Endothelial cell of umbilical vein (primary cell): Measurements from ENCODE around the gene INPP5A. TPM values are rescaled to one million over a fixed set of nuclear protein-coding genes. Genes with fewer than 3 reads are reported as not detected.

ENCODE experiments used
- BruUV-seq: library from RNA; stranded (reverse); fragments of 400-500 nt; replicated peaks from 2 replicates; lab custom pipeline; 2021; lab: Mats Ljungman, UMichigan
- CTCF ChIA-PET: fragments of 300-600, 350-600 bp; sonication (Branson Sonifier 250); formaldehyde crosslinking; loops from one replicate; lab custom pipeline; 2021; ENCODE audit warnings: antibody characterized with exemption, inconsistent platforms; lab: Charles Lee
- POLR2A ChIA-PET: fragments of 300-600, 350-600 bp; sonication (Branson Sonifier 250); formaldehyde crosslinking; loops from one replicate; lab custom pipeline; 2021; ENCODE audit warnings: antibody characterized with exemption, inconsistent platforms; lab: Charles Lee
- DNase-seq: peaks from one replicate; pipeline ENCODE4 v3.0.0-alpha.2; 2011; ENCODE audit warnings: low read depth, low spot score
- FAIRE-seq: peaks from 2 replicates; lab custom pipeline; 2011; peaks lifted over from hg19 to GRCh38; lab: Jason Lieb, UNC
- H2AFZ ChIP-seq: 2 replicates; pipeline ENCODE4 v1.6.0; 2012; ENCODE audit warnings: low read depth, low read length, control low read depth, inconsistent platforms
- H3K27ac ChIP-seq: 2 replicates; pipeline ENCODE4 v1.5.1; 2011; ENCODE audit warnings: low read depth, mild to moderate bottlenecking, control low read depth, low read length, moderate library complexity; ENCODE audit not compliant: insufficient read depth
- H3K27me3 ChIP-seq, 2 experiments: 2 replicates each; pipeline versions ENCODE4 v1.6.0 to v1.6.1; 2011; ENCODE audit warnings: low read length in 2 of 2, mixed read lengths in 1 of 2; ENCODE audit not compliant: control insufficient read depth in 2 of 2, insufficient read depth in 2 of 2
- H3K36me3 ChIP-seq, 2 experiments: 2 replicates in 1 of 2; 3 replicates in 1 of 2; pipeline ENCODE4 v1.5.1; 2011; ENCODE audit warnings: low read length in 2 of 2, mild to moderate bottlenecking in 1 of 2, moderate library complexity in 1 of 2; ENCODE audit not compliant: control insufficient read depth in 2 of 2, insufficient read depth in 2 of 2; ENCODE audit errors: extremely low read depth in 1 of 2
- H3K4me1 ChIP-seq: 3 replicates; pipeline ENCODE4 v1.5.1; 2011; ENCODE audit warnings: mild to moderate bottlenecking, low read length; ENCODE audit not compliant: control insufficient read depth, insufficient read depth; ENCODE audit errors: extremely low read depth
- H3K4me2 ChIP-seq: 2 replicates; pipeline ENCODE4 v1.6.1; 2011; ENCODE audit warnings: low read length, control low read depth, mixed read lengths; ENCODE audit not compliant: insufficient read depth
- H3K4me3 ChIP-seq, 3 experiments: fragments of 200-600 bp in 1 of 3; sonication (generic), shearing (Covaris generic) in 1 of 3; replicated peaks in 1 of 3; 2 replicates each; pipeline ENCODE4 v1.5.1; 2011 to 2016; ENCODE audit warnings: control low read depth in 3 of 3, low read length in 3 of 3, mild to moderate bottlenecking in 2 of 3, inconsistent platforms in 1 of 3, low read depth in 1 of 3, moderate library complexity in 1 of 3; ENCODE audit not compliant: insufficient read depth in 1 of 3
- H3K79me2 ChIP-seq: 2 replicates; pipeline ENCODE4 v1.6.0; 2012; ENCODE audit warnings: low read length, inconsistent platforms; ENCODE audit not compliant: control insufficient read depth, insufficient read depth
- H3K9ac ChIP-seq: replicated peaks from 2 replicates; pipeline ENCODE3; 2011; ENCODE audit warnings: low read length, control low read depth; ENCODE audit not compliant: insufficient read depth; ENCODE audit errors: extremely low read depth
- H3K9me1 ChIP-seq: replicated peaks from 3 replicates; pipeline ENCODE4 v1.6.0; 2011; ENCODE audit warnings: mild to moderate bottlenecking, low read length; ENCODE audit not compliant: control insufficient read depth, insufficient read depth; ENCODE audit errors: extremely low read depth
- H3K9me3 ChIP-seq: replicated peaks from 2 replicates; pipeline ENCODE4 v1.5.1; 2012; ENCODE audit warnings: low read length, inconsistent platforms; ENCODE audit not compliant: control insufficient read depth, insufficient read depth
- H4K20me1 ChIP-seq: replicated peaks from 2 replicates; pipeline ENCODE3; 2011; ENCODE audit warnings: mild to moderate bottlenecking, low read length; ENCODE audit not compliant: control insufficient read depth, insufficient read depth; ENCODE audit errors: extremely low read depth
- CTCF ChIP-seq, 2 donors: IDR thresholded peaks; 1 replicate in 1 of 2; 2 replicates in 1 of 2; pipeline ENCODE4 v1.5.1; 2011; ENCODE audit warnings: low read length in 2 of 2, mild to moderate bottlenecking in 2 of 2, moderate library complexity in 2 of 2, control low read depth in 1 of 2, inconsistent platforms in 1 of 2, low read depth in 1 of 2; ENCODE audit not compliant: insufficient read depth in 1 of 2; ENCODE audit errors: extremely low read depth in 1 of 2
- EZH2 ChIP-seq: IDR thresholded peaks from 2 replicates; pipeline ENCODE4 v1.6.1; 2012; ENCODE audit warnings: borderline replicate concordance, low read depth, mild to moderate bottlenecking, moderate library complexity, low read length, inconsistent platforms; ENCODE audit not compliant: severe bottlenecking
- FOS ChIP-seq: IDR thresholded peaks from 2 replicates; pipeline ENCODE4 v1.6.1; 2011; ENCODE audit warnings: mild to moderate bottlenecking, low read length, moderate library complexity, borderline replicate concordance; ENCODE audit not compliant: insufficient read depth
- GATA2 ChIP-seq: IDR thresholded peaks from 2 replicates; pipeline ENCODE4 v1.7.0; 2011; ENCODE audit warnings: low read depth, mild to moderate bottlenecking, moderate library complexity, mixed read lengths, low read length; ENCODE audit not compliant: insufficient read length, insufficient read depth
- JUN ChIP-seq: IDR thresholded peaks from 2 replicates; pipeline ENCODE4 v1.6.1; 2011; ENCODE audit warnings: borderline replicate concordance, low read depth; ENCODE audit not compliant: insufficient read length, insufficient read depth
- MAX ChIP-seq: IDR thresholded peaks from 2 replicates; pipeline ENCODE4 v1.6.1; 2011; ENCODE audit not compliant: insufficient read depth, insufficient read length
- MYC ChIP-seq: IDR thresholded peaks from one replicate; pipeline ENCODE4 v1.6.1; 2011; ENCODE audit warnings: mild to moderate bottlenecking, low read depth, low read length
- POLR2A ChIP-seq: IDR thresholded peaks from 2 replicates; pipeline ENCODE4 v1.6.1; 2012; ENCODE audit warnings: low read depth, mild to moderate bottlenecking, control low read depth, low read length
- POLR2AphosphoS5 ChIP-seq: IDR thresholded peaks from 2 replicates; pipeline ENCODE4 v1.6.1; 2012; ENCODE audit warnings: low read depth, mild to moderate bottlenecking, control low read depth, low read length, moderate library complexity; ENCODE audit not compliant: insufficient read depth
- dilution Hi-C: fragments of 300-500 bp; cut with MboI; formaldehyde crosslinking; loops from one replicate; pipeline ENCODE4 v1.15.0; 2019; ENCODE audit warnings: low sequenced_read_pairs; ENCODE audit not compliant: extremely low pct_ligation_motif_present
- intact Hi-C: fragments of 100-400 bp; cut with micrococcal nuclease; formaldehyde crosslinking; loops from one replicate; pipeline ENCODE4 v1.10.0; 2022
- polyA plus RNA-seq, 4 experiments: library from polyadenylated mRNA; depleted of rRNA in 3 of 4; stranded (reverse) in 3 of 4; unstranded in 1 of 4; fragments of >200 nt; gene quantifications; 2 replicates each; pipeline versions ENCODE4 v1.2.1 to v1.2.3, GENCODE V29; 2011 to 2012; ENCODE audit warnings: missing spikeins in 1 of 4
- total RNA-seq: library from RNA; stranded (reverse); gene quantifications from 2 replicates; pipeline ENCODE4 v1.2.3, GENCODE V29; 2021

The INPP5A gene
- total and polyA plus RNA-seq, 2 donors (not counting 3 experiments of a cell fraction or from before 2014, with no cell fraction given): 22.9 to 33.2 TPM

- H3K4me1 ChIP-seq: no peaks in the 10 kb centered on the region
- H3K9ac ChIP-seq: no peak overlapping the region
- H4K20me1 ChIP-seq: no peaks in the 10 kb centered on the region
- DNase-seq (no peak), FAIRE-seq (no peak)
- H3K79me2 ChIP-seq: no peaks in the 10 kb centered on the region
- intact Hi-C loops: no loop called here
- BruUV-seq: no TSS peak
- H3K9me3 ChIP-seq: no peaks in the 10 kb centered on the region
- H2AFZ ChIP-seq: no peak overlapping the region
- no peak overlapping the region for H3K27ac ChIP-seq
- H3K4me2 ChIP-seq: no peak overlapping the region
- TF ChIP-seq POLR2A (no peak), GATA2 (no peak), POLR2AphosphoS5 (no peak), FOS (no peak), JUN (no peak), CTCF (IDR thresholded peaks at IDR 0.05; ENCODE audit: extremely low read depth in 1 of 2, insufficient read depth in 1 of 2, low read depth in 1 of 2, low read length in 2 of 2) (no peak), MAX (no peak), EZH2 (no peak), MYC (no peak)
- ChIA-PET POLR2A (no interaction called here), CTCF (no interaction called here)
- no peaks in the 10 kb centered on the region for H3K9me1 ChIP-seq
- H3K36me3 ChIP-seq: no peaks in the 10 kb centered on the region
- no peak overlapping the region for H3K4me3 ChIP-seq
- peaks cover 0 to 2% of the 10 kb centered on the region in 2 experiments for H3K27me3 ChIP-seq
- dilution Hi-C loops: no loop called here
These were observed 41.1 kb upstream of the INPP5A start for GRCh38 chr10:132496360-132497062.
